Stomach (tissue), 9 donors: ENCODE data around the gene TRIM66. TPM values are rescaled to one million over a fixed set of nuclear protein-coding genes. Genes with fewer than 3 reads are reported as not detected.
A peak's percentile ranks its signal among the peaks of the same experiment; 100 is the strongest.

Experiments
- DNase-seq, 2 donors: peaks; one replicate each; pipeline versions ENCODE4 v3.0.0 to v3.0.0-alpha.2; 2013 to 2019
- H3K27ac ChIP-seq, 5 donors: fragments of 200-600 bp in 4 of 5; sonication (generic) in 4 of 5; one replicate each; pipeline ENCODE4 v1.5.1; 2013 to 2019; ENCODE audit warnings: mild to moderate bottlenecking in 1 of 5, moderate library complexity in 1 of 5
- H3K27me3 ChIP-seq, 3 donors: fragments of 200-600 bp; sonication (generic); one replicate each; pipeline ENCODE4 v1.5.1; 2017 to 2019; ENCODE audit warnings: mixed run types in 1 of 3
- H3K36me3 ChIP-seq, 4 donors: fragments of 200-600 bp; sonication (generic); 1 replicate in 3 of 4; 2 replicates in 1 of 4; pipeline ENCODE4 v1.5.1; 2016 to 2019
- H3K4me1 ChIP-seq, 4 donors: fragments of 200-600 bp; sonication (generic); one replicate each; pipeline ENCODE4 v1.5.1; 2016 to 2019
- H3K4me3 ChIP-seq, 4 donors: fragments of 200-600 bp; sonication (generic) in 3 of 4; one replicate each; pipeline ENCODE4 v1.5.1; 2016 to 2019; ENCODE audit warnings: mild to moderate bottlenecking in 1 of 4
- H3K9me3 ChIP-seq, 4 donors: fragments of 200-600 bp; sonication (generic); one replicate each; pipeline ENCODE4 v1.5.1; 2016 to 2019
- CTCF ChIP-seq, 7 experiments: fragments of 450-650 bp in 4 of 7; fragments of 200-600 bp in 3 of 7; sonication (generic) in 3 of 7; IDR thresholded peaks; one replicate each; pipeline ENCODE4 v1.5.1; 2016 to 2019; ENCODE audit warnings: antibody characterized with exemption in 7 of 7, control low read depth in 2 of 7, mild to moderate bottlenecking in 1 of 7
- EP300 ChIP-seq: sonication (generic); formaldehyde crosslinking; IDR thresholded peaks from one replicate; pipeline ENCODE4 v1.6.1; 2017; ENCODE audit warnings: antibody characterized with exemption
- POLR2A ChIP-seq, 4 donors: fragments of 450-650 bp; IDR thresholded peaks; one replicate each; pipeline ENCODE4 v1.6.1; 2016; ENCODE audit warnings: antibody characterized with exemption in 4 of 4, control low read depth in 2 of 4, mild to moderate bottlenecking in 1 of 4, moderate library complexity in 1 of 4
- POLR2AphosphoS5 ChIP-seq, 3 donors: sonication (generic); formaldehyde crosslinking; IDR thresholded peaks; one replicate each; pipeline ENCODE4 v1.6.1; 2016; ENCODE audit warnings: antibody characterized with exemption in 3 of 3
- WGBS, 5 donors: extraction: QIAGEN DNeasy Blood & Tissue Kit in 3 of 5; methylation state at CpG; one replicate each; pipeline versions ENCODE4 v1.1.5 to v1.1.7; 2013 to 2018; 5-methylcytosine and 5-hydroxymethylcytosine counted together
- intact Hi-C: fragments of 100-400 bp; cut with DNase I; formaldehyde crosslinking; loops from one replicate; pipeline ENCODE4 v1.15.1; 2023; ENCODE audit warnings: low total_unique reads
- polyA plus RNA-seq, 3 donors: library from polyadenylated mRNA; stranded (reverse); fragments of 200-250 nt; gene quantifications; one replicate each; pipeline ENCODE4 v1.2.3, GENCODE V29; 2013
- total RNA-seq, 5 donors: library from RNA; depleted of rRNA; stranded (reverse); fragments of >200 nt; gene quantifications; one replicate each; pipeline versions ENCODE4 v1.1.0 to v1.2.3, GENCODE V29; 2014 to 2016
- donor health status: healthy with polysubstance abuse.
- donor health status: Bipolar disorder and iron deficiency.
- donor health status: healthy.

The TRIM66 gene
- total and polyA plus RNA-seq, 8 donors, result 0.76 to 8.7 (median 3.4) TPM

- whole genome bisulfite sequencing, 5 donors, result 78 to 92% (median 90%) methylated on average over 5 of the region's 5 CpGs
- no peak for DNase-seq
- TF ChIP-seq CTCF (IDR thresholded peaks at IDR 0.05), result no peak
- no peak for TF ChIP-seq POLR2A (IDR thresholded peaks at IDR 0.05)
- no peak for TF ChIP-seq EP300
- TF ChIP-seq POLR2AphosphoS5 (IDR thresholded peaks at IDR 0.05), result no peak
- Histone ChIP-seq H3K36me3 (peaks cover 0 to 48% (median 26%) of the 10 kb centered on the region in 4 donors), H3K4me1 (no peaks in the 10 kb centered on the region), H3K27me3 (no peaks in the 10 kb centered on the region), H3K27ac (no peak overlapping the region), H3K9me3 (no peaks in the 10 kb centered on the region), H3K4me3 (no peak overlapping the region)
- intact Hi-C loops, result no loop called here
These were observed 69.9 kb downstream of the TRIM66 start for GRCh38 chr11:8612522-8612921.

GRCh38 chr11:8610532-8611116 lies 71.8 kb downstream of the TRIM66 start:
- peak overlapping the region in 1 of 5 donors; percentile 68 for H3K27ac ChIP-seq
- intact Hi-C loops, result no loop called here

GRCh38 chr11:8608652-8609051 lies 73.8 kb downstream of the TRIM66 start:
- DNase-seq, result no peak
- Histone ChIP-seq H3K4me1 (peaks cover 0 to 14% (median 5%) of the 10 kb centered on the region in 4 donors), H3K36me3 (peaks cover 0 to 10% (median 0%) of the 10 kb centered on the region in 4 donors), H3K27ac (peak overlapping the region in 1 of 5 donors; percentile 14), H3K27me3 (no peaks in the 10 kb centered on the region), H3K9me3 (no peaks in the 10 kb centered on the region), H3K4me3 (no peak overlapping the region)
- TF ChIP-seq EP300 (no peak), CTCF (IDR thresholded peaks at IDR 0.05) (no peak), POLR2A (IDR thresholded peaks at IDR 0.05) (no peak), POLR2AphosphoS5 (IDR thresholded peaks at IDR 0.05) (no peak)
- intact Hi-C loops, result no loop called here
- 67 to 86% (median 74%) methylated on average over 1 of the region's 1 CpG for WGBS, 5 donors

More at GRCh38 chr11:8610532-8611116, 71.8 kb downstream of the TRIM66 start:
- WGBS, 5 donors, result 41 to 67% (median 50%) methylated on average over 7 of the region's 7 CpGs
- TF ChIP-seq POLR2A (IDR thresholded peaks at IDR 0.05), result no peak
- TF ChIP-seq POLR2AphosphoS5 (IDR thresholded peaks at IDR 0.05), result no peak
- no peak for TF ChIP-seq CTCF (IDR thresholded peaks at IDR 0.05)
- no peak for TF ChIP-seq EP300
- H3K36me3 ChIP-seq, result peaks cover 0 to 29% (median 7%) of the 10 kb centered on the region in 4 donors
- no peak overlapping the region for H3K4me3 ChIP-seq
- no peaks in the 10 kb centered on the region for H3K27me3 ChIP-seq
- no peaks in the 10 kb centered on the region for H3K4me1 ChIP-seq
- no peaks in the 10 kb centered on the region for H3K9me3 ChIP-seq
- DNase-seq, result peak in 1 of 2 donors; percentile 75

GRCh38 chr11:8605971-8606563 lies 76.4 kb downstream of the TRIM66 start:
- Histone ChIP-seq H3K9me3 (no peaks in the 10 kb centered on the region), H3K4me3 (no peak overlapping the region), H3K36me3 (no peaks in the 10 kb centered on the region), H3K27me3 (no peaks in the 10 kb centered on the region), H3K27ac (peak overlapping the region in 1 of 5 donors; percentile 4), H3K4me1 (peaks cover 0 to 16% (median 6%) of the 10 kb centered on the region in 4 donors)
- 88 to 95% (median 94%) methylated on average over 1 of the region's 1 CpG for WGBS, 5 donors
- TF ChIP-seq CTCF (IDR thresholded peaks at IDR 0.05) (no peak), POLR2A (IDR thresholded peaks at IDR 0.05) (no peak), POLR2AphosphoS5 (IDR thresholded peaks at IDR 0.05) (no peak), EP300 (no peak)
- no peak for DNase-seq
- intact Hi-C loops, result no loop called here
